Tibial nerve (tissue), 4 donors: Measurements from ENCODE around the gene DYNLRB1. TPM values are rescaled to one million over a fixed set of nuclear protein-coding genes. Genes with fewer than 3 reads are reported as not detected.
A peak's percentile ranks its signal among the peaks of the same experiment; 100 is the strongest.

Source experiments
- DNase-seq, 2 donors: peaks; one replicate each; pipeline ENCODE4 v3.0.0-alpha.2; 2019; ENCODE audit warnings: low spot score in 2 of 2
- H3K27ac ChIP-seq, 4 donors: fragments of 200-600 bp; sonication (generic) in 3 of 4; one replicate each; pipeline ENCODE4 v1.5.1; 2017 to 2019; ENCODE audit warnings: mild to moderate bottlenecking in 1 of 4
- H3K27me3 ChIP-seq, 2 donors: fragments of 200-600 bp; sonication (generic) in 1 of 2; one replicate each; pipeline versions ENCODE4 v1.5.1 to v1.6.0; 2017 to 2019
- H3K36me3 ChIP-seq, 3 donors: fragments of 200-600 bp; sonication (generic); one replicate each; pipeline ENCODE4 v1.5.1; 2018 to 2019
- H3K4me1 ChIP-seq, 4 donors: fragments of 200-600 bp; sonication (generic) in 3 of 4; one replicate each; pipeline ENCODE4 v1.5.1; 2017 to 2019
- H3K4me3 ChIP-seq, 4 donors: fragments of 200-600 bp; sonication (generic) in 3 of 4; one replicate each; pipeline ENCODE4 v1.5.1; 2017 to 2019; ENCODE audit warnings: mild to moderate bottlenecking in 1 of 4, moderate library complexity in 1 of 4
- H3K9me3 ChIP-seq, 4 donors: fragments of 200-600 bp; sonication (generic) in 3 of 4; one replicate each; pipeline ENCODE4 v1.5.1; 2017 to 2019
- EP300 ChIP-seq, 2 donors: sonication (generic); formaldehyde crosslinking; IDR thresholded peaks; one replicate each; pipeline ENCODE4 v1.6.1; 2017; ENCODE audit warnings: antibody characterized with exemption in 2 of 2, mild to moderate bottlenecking in 1 of 2
- POLR2A ChIP-seq, 2 donors: fragments of 450-650 bp; IDR thresholded peaks; one replicate each; pipeline ENCODE4 v1.6.1; 2017; ENCODE audit warnings: antibody characterized with exemption in 2 of 2, mild to moderate bottlenecking in 2 of 2, moderate library complexity in 2 of 2
- whole genome bisulfite sequencing, 2 donors: methylation state at CpG; one replicate each; pipeline ENCODE4 v1.1.5; 2018; 5-methylcytosine and 5-hydroxymethylcytosine counted together
- total RNA-seq, 4 donors: library from RNA; depleted of rRNA; stranded (reverse); fragments of >200 nt; gene quantifications; one replicate each; pipeline ENCODE4 v1.1.0, GENCODE V29; 2016
- TF ChIP-seq, protein P1 (sequence below), 5 experiments: fragments of 200-600 bp in 3 of 5; fragments of 450-650 bp in 2 of 5; sonication (generic) in 3 of 5; IDR thresholded peaks; one replicate each; pipeline ENCODE4 v1.5.1; 2016 to 2019; ENCODE audit warnings: antibody characterized with exemption in 5 of 5, mild to moderate bottlenecking in 3 of 5, moderate library complexity in 2 of 5

Gene DYNLRB1
- total RNA-seq, 4 donors from 2014 or later: 145 to 188 (median 170) TPM

GRCh38 chr20:34536798-34537394, 20.7 kb downstream of the DYNLRB1 start:
- peak overlapping the region in 3 of 4 donors; percentile 4 to 90 (median 48) for H3K27ac ChIP-seq
- DNase-seq: peak in 1 of 2 donors; percentile 26
- no peaks in the 10 kb centered on the region for H3K9me3 ChIP-seq
- WGBS, 2 donors: 82 to 88% methylated on average over 10 of the region's 10 CpGs
- no peak overlapping the region for H3K4me3 ChIP-seq
- no peak for TF ChIP-seq POLR2A (IDR thresholded peaks at IDR 0.05)
- TF ChIP-seq, protein P1, sequence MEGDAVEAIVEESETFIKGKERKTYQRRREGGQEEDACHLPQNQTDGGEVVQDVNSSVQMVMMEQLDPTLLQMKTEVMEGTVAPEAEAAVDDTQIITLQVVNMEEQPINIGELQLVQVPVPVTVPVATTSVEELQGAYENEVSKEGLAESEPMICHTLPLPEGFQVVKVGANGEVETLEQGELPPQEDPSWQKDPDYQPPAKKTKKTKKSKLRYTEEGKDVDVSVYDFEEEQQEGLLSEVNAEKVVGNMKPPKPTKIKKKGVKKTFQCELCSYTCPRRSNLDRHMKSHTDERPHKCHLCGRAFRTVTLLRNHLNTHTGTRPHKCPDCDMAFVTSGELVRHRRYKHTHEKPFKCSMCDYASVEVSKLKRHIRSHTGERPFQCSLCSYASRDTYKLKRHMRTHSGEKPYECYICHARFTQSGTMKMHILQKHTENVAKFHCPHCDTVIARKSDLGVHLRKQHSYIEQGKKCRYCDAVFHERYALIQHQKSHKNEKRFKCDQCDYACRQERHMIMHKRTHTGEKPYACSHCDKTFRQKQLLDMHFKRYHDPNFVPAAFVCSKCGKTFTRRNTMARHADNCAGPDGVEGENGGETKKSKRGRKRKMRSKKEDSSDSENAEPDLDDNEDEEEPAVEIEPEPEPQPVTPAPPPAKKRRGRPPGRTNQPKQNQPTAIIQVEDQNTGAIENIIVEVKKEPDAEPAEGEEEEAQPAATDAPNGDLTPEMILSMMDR (IDR thresholded peaks at IDR 0.05): peak in 3 of 5 experiments; percentile 11 to 28 (median 15)
- H3K27me3 ChIP-seq: no peaks in the 10 kb centered on the region
- H3K4me1 ChIP-seq: peaks cover 0 to 21% (median 4%) of the 10 kb centered on the region in 4 donors
- H3K36me3 ChIP-seq: peaks cover 6 to 96% (median 21%) of the 10 kb centered on the region in 3 donors

DNA sequence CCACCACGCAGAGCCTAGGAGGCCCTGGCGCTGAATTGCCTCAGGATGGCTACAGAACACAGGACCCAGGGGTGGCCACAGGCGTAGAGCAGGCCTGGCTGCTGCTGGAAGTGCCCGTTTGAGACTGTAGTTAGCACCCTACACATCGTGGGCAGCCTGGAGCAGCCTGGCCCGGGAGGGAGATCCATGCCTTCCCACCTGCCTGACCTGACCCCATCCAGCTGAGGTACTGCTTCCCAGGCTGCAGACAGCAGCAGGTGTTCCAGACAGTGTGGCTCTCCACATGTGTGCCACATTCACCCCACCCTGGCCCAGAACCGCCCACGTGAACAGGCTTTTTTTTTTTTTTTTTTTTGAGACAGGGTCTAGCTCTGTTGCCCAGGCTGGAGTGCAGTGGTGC, 21.4 kb downstream of the DYNLRB1 start:
- Histone ChIP-seq H3K36me3 (peaks cover 6 to 96% (median 21%) of the 10 kb centered on the region in 3 donors), H3K27me3 (no peaks in the 10 kb centered on the region), H3K9me3 (no peaks in the 10 kb centered on the region), H3K4me1 (peaks cover 0 to 13% (median 2%) of the 10 kb centered on the region in 4 donors), H3K27ac (peak overlapping the region in 2 of 4 donors; percentile 48 to 90), H3K4me3 (no peak overlapping the region)
- no peak for DNase-seq
- TF ChIP-seq, protein P1 (IDR thresholded peaks at IDR 0.05): no peak
- TF ChIP-seq POLR2A (IDR thresholded peaks at IDR 0.05): no peak
- WGBS, 2 donors: 83 to 86% methylated on average over 7 to 8 of the region's 8 CpGs

GRCh38 chr20:34538671-34539123, 22.5 kb downstream of the DYNLRB1 start:
- WGBS, 2 donors: 47 to 55% methylated on average over 5 of the region's 5 CpGs
- DNase-seq: peak in 1 of 2 donors; percentile 47
- H3K9me3 ChIP-seq: no peaks in the 10 kb centered on the region
- peaks cover 6 to 96% (median 21%) of the 10 kb centered on the region in 3 donors for H3K36me3 ChIP-seq
- TF ChIP-seq EP300 (IDR thresholded peaks at IDR 0.05): no peak
- TF ChIP-seq, protein P1 (IDR thresholded peaks at IDR 0.05): peak; percentile 64 to 79 (median 66)
- H3K27me3 ChIP-seq: no peaks in the 10 kb centered on the region
- peak overlapping the region in 1 of 4 donors; percentile 90 for H3K27ac ChIP-seq
- H3K4me1 ChIP-seq: peaks cover 0 to 7% (median 0%) of the 10 kb centered on the region in 4 donors
- H3K4me3 ChIP-seq: no peak overlapping the region

DNA sequence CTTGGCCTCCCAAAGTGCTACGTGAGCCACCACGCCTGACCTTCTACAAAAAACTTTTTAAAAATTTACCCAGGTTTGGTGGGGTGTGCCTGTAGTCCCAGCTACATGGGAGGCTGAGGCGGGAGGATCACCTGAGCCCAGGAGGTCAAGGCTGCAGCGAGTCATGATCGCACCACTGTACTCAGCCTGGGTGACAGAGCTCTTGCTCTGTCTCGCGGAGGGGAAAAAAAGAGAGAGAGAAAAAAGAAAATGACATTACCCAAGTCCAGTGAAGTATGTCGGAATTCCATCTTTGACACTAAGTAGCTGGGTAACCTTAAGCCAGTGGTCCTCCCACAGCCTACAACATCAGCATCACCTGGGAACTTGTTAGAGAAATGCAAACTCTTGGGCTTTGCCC, 23.5 kb downstream of the DYNLRB1 start:
- peak overlapping the region in 1 of 4 donors; percentile 27 for H3K27ac ChIP-seq
- WGBS, 2 donors: 93 to 95% methylated on average over 8 of the region's 8 CpGs
- H3K27me3 ChIP-seq: no peaks in the 10 kb centered on the region
- H3K9me3 ChIP-seq: no peaks in the 10 kb centered on the region
- H3K36me3 ChIP-seq: peaks cover 6 to 87% (median 21%) of the 10 kb centered on the region in 3 donors
- no peak for DNase-seq
- no peak overlapping the region for H3K4me3 ChIP-seq
- peaks cover 0 to 15% (median 0%) of the 10 kb centered on the region in 4 donors for H3K4me1 ChIP-seq
- no peak for TF ChIP-seq POLR2A (IDR thresholded peaks at IDR 0.05)

DNA sequence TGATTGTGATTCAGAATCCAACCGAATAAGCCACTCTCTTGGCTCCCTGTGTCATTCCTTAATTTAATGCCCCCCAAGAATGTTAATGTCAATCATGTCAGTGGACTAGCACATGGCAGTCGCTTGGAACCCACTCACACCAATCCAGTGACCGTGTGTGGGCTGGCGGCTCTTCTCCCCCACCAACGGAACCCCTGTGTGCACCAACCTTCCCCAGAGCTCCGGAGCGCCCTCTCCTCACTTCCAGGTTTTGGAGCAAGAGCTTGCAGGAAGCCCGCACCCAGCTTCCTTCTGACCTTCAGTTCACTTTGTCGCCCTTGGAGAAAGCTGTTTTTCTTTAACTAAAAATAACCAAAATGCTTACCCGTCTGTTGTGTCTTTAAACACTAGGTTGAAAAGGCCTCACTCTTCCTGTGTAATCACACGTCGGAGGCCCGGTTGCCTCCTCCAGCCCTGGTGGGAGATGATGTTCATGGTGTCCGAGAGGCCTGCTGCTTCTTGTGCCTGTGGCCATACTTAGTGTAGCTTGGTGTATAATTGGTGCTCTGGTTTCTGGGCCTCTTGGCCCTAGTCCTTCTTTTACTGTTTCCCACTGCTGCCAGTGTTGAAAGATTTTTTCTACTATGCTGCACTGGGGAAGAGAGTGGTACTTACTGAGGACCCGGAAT, 24.5 kb downstream of the DYNLRB1 start:
- peaks cover 0 to 15% (median 0%) of the 10 kb centered on the region in 4 donors for H3K4me1 ChIP-seq
- peak overlapping the region in 1 of 4 donors; percentile 27 for H3K27ac ChIP-seq
- peaks cover 4 to 77% (median 17%) of the 10 kb centered on the region in 3 donors for H3K36me3 ChIP-seq
- no peaks in the 10 kb centered on the region for H3K27me3 ChIP-seq
- no peak for DNase-seq
- TF ChIP-seq POLR2A (IDR thresholded peaks at IDR 0.05) (no peak), EP300 (IDR thresholded peaks at IDR 0.05) (no peak)
- TF ChIP-seq, protein P1 (IDR thresholded peaks at IDR 0.05): no peak
- WGBS, 2 donors: 79 to 82% methylated on average over 15 of the region's 15 CpGs
- no peak overlapping the region for H3K4me3 ChIP-seq
- no peaks in the 10 kb centered on the region for H3K9me3 ChIP-seq
